Transverse colon (tissue), 4 donors: ENCODE data around the gene DNAJC12.

Source experiments
- CTCF ChIP-seq, 5 experiments: fragments of 200-600 bp in 3 of 5; fragments of 450-650 bp in 2 of 5; sonication (generic) in 3 of 5; IDR thresholded peaks; 1 replicate in 2 of 5; 2 replicates in 3 of 5; pipeline ENCODE4 v1.5.1; 2016 to 2017; ENCODE audit warnings: antibody characterized with exemption in 5 of 5, inconsistent platforms in 3 of 5, mild to moderate bottlenecking in 2 of 5, moderate library complexity in 1 of 5
- POLR2A ChIP-seq: fragments of 450-650 bp; IDR thresholded peaks from one replicate; pipeline ENCODE4 v1.6.1; 2016; ENCODE audit warnings: antibody characterized with exemption, mild to moderate bottlenecking, moderate library complexity
- POLR2AphosphoS5 ChIP-seq, 3 donors: sonication (generic); formaldehyde crosslinking; IDR thresholded peaks; one replicate each; pipeline ENCODE4 v1.6.1; 2016; ENCODE audit warnings: antibody characterized with exemption in 3 of 3

GRCh38 chr10:67783606-67784294 is 54.2 kb downstream of the DNAJC12 start:
- TF ChIP-seq CTCF (IDR thresholded peaks at IDR 0.05) (no peak), POLR2A (no peak), POLR2AphosphoS5 (IDR thresholded peaks at IDR 0.05) (no peak)
